Right lobe of liver (tissue), 6 donors: ENCODE data around the gene RASA2. TPM values are rescaled to one million over a fixed set of nuclear protein-coding genes. Genes with fewer than 3 reads are reported as not detected.

ENCODE experiments used
- ATAC-seq, 4 donors: fragments of 200-7000 bp; cut with Tn5 transposase; one replicate each; pipeline ENCODE4 v1.9.1; 2020; ENCODE audit warnings: mild to moderate bottlenecking in 4 of 4, moderate library complexity in 4 of 4
- DNase-seq, 3 donors: peaks; one replicate each; pipeline ENCODE4 v3.0.0-alpha.2; 2020
- H3K27ac ChIP-seq, 3 donors: fragments of 200-600 bp; one replicate each; pipeline ENCODE4 v1.8.0; 2022
- H3K27me3 ChIP-seq, 2 donors: fragments of 200-600 bp; one replicate each; pipeline ENCODE4 v1.8.0; 2022
- H3K36me3 ChIP-seq, 4 donors: fragments of 200-600 bp; sonication (generic) in 1 of 4; one replicate each; pipeline versions ENCODE4 v1.5.1 to v1.8.0; 2017 to 2022; ENCODE audit warnings: control low read depth in 1 of 4
- H3K4me1 ChIP-seq, 4 donors: fragments of 200-600 bp; sonication (generic) in 1 of 4; one replicate each; pipeline versions ENCODE4 v1.5.1 to v1.8.0; 2017 to 2022; ENCODE audit warnings: control low read depth in 1 of 4
- H3K4me3 ChIP-seq, 3 donors: fragments of 200-600 bp; one replicate each; pipeline ENCODE4 v1.8.0; 2022
- H3K9me3 ChIP-seq, 4 donors: fragments of 200-600 bp; sonication (generic) in 1 of 4; one replicate each; pipeline versions ENCODE4 v1.5.1 to v1.8.0; 2017 to 2022; ENCODE audit warnings: control low read depth in 1 of 4
- POLR2A ChIP-seq: fragments of 450-650 bp; IDR thresholded peaks from one replicate; pipeline ENCODE4 v1.6.1; 2017; ENCODE audit warnings: antibody characterized with exemption, mild to moderate bottlenecking
- WGBS: methylation state at CpG from one replicate; pipeline ENCODE4 v1.1.6; 2018; ENCODE audit warnings: low coverage, low lambda C conversion rate; ENCODE audit not compliant: insufficient coverage; ENCODE audit errors: missing lambda C conversion rate; 5-methylcytosine and 5-hydroxymethylcytosine counted together
- intact Hi-C, 2 donors: fragments of 100-400 bp; cut with DNase I; formaldehyde crosslinking; loops; one replicate each; pipeline versions ENCODE4 v1.11.2 to v1.14.1; 2022
- total RNA-seq, 6 experiments: library from RNA; depleted of rRNA in 2 of 6; stranded (reverse); fragments of >200 nt in 2 of 6; fragmentation: NEBNext Ultra II Directional in 3 of 6; extraction: Animal tissue kit (Norgen Biotek cat#: 25700) in 3 of 6; gene quantifications; one replicate each; pipeline versions ENCODE4 v1.1.0 to v1.2.4, GENCODE V29; 2016 to 2023
- TF ChIP-seq, protein P1 (sequence below), 4 donors: fragments of 200-600 bp in 3 of 4; fragments of 450-650 bp in 1 of 4; IDR thresholded peaks; one replicate each; pipeline versions ENCODE4 v1.5.1 to v1.8.0; 2016 to 2022; ENCODE audit warnings: antibody characterized with exemption in 4 of 4, mild to moderate bottlenecking in 2 of 4
- donor health status: DM: no; HTN: yes; CAD: no.
- donor health status: DM: no; HTN: no; CAD: no.
- donor health status: DM: no; HTN: no; CAD: no.
- donor health status: DM: no; HTN: yes; CAD: no.
- donor health status: DM: no; HTN: yes; CAD: no.

Gene RASA2
- total RNA-seq, 6 experiments from 2014 or later: 3.5 to 7.9 (median 5.5) TPM

DNA sequence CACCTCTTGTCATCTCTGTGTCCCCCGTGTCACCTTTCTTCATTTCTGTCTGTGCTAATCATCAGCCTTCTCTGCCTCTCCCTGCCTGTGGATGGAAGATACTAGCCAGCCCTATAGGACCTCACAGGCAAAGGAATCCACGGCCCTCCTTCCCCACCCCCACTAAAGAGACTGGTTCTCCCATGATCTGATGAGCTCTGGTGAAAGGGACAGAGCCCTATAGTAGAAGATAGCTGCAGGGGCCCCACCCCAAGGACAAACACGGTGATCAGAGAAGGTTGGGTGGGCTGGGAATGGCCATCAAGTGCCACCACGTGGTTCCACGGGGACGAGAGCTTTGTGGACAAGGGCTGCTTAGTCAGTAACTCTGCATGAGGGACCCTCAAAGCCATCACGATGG is 27.8 kb upstream of the RASA2 start:
- DNase-seq (no peak), ATAC-seq (no peak)
- H3K27ac ChIP-seq: no peak overlapping the region
- WGBS: 40% methylated on average over 3 of the region's 7 CpGs
- H3K4me3 ChIP-seq: no peak overlapping the region
- H3K36me3 ChIP-seq: no peaks in the 10 kb centered on the region
- H3K27me3 ChIP-seq: no peaks in the 10 kb centered on the region
- no peaks in the 10 kb centered on the region for H3K4me1 ChIP-seq
- TF ChIP-seq, protein P1, sequence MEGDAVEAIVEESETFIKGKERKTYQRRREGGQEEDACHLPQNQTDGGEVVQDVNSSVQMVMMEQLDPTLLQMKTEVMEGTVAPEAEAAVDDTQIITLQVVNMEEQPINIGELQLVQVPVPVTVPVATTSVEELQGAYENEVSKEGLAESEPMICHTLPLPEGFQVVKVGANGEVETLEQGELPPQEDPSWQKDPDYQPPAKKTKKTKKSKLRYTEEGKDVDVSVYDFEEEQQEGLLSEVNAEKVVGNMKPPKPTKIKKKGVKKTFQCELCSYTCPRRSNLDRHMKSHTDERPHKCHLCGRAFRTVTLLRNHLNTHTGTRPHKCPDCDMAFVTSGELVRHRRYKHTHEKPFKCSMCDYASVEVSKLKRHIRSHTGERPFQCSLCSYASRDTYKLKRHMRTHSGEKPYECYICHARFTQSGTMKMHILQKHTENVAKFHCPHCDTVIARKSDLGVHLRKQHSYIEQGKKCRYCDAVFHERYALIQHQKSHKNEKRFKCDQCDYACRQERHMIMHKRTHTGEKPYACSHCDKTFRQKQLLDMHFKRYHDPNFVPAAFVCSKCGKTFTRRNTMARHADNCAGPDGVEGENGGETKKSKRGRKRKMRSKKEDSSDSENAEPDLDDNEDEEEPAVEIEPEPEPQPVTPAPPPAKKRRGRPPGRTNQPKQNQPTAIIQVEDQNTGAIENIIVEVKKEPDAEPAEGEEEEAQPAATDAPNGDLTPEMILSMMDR (IDR thresholded peaks at IDR 0.05): no peak
- no peak for TF ChIP-seq POLR2A
- no peaks in the 10 kb centered on the region for H3K9me3 ChIP-seq
- intact Hi-C loops: loop anchor here (5.0 to 10.0 kb wide), 3 partner anchors 102 to 154 kb away; no protein-coding TSS in a partner anchor

DNA sequence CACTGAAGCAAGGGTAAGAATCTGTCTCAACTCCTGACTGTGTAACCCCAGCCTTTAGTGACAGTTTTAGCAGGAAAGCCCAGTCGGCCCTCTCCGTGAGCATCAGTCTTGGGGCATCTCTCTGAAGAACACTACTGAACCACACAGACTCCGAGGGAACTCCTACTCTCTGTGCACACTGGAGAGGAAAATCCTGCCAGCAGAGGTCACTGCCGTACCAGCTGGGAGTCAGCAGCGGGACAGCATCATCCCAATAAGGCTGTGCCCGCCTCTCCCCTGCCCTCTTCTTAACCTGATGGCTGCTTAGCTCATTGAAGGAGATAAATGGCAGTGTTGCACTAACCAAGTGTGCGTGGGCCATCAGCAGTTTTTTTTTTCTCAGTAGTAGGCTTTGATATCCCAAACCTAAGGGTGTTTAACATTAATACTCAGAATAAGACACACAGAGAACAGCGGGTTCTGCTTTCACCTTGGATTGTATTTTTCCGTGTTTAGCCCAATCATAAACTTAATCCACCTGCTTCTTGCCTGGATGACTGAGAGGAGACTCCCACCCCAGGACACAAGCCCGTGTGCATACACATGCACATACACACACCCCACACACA is 26.6 kb upstream of the RASA2 start:
- DNase-seq: peak; percentile 85 to 87 (median 86)
- Histone ChIP-seq H3K36me3 (no peaks in the 10 kb centered on the region), H3K27ac (no peak overlapping the region), H3K27me3 (no peaks in the 10 kb centered on the region), H3K4me1 (no peaks in the 10 kb centered on the region), H3K4me3 (no peak overlapping the region), H3K9me3 (no peaks in the 10 kb centered on the region)
- intact Hi-C loops: loop anchor here in 1 of 2 donors (5.0 kb wide), 1 partner anchor 97 kb away; no protein-coding TSS in a partner anchor
- 28% methylated on average over 9 of the region's 10 CpGs for WGBS
- peak; percentile 99 for ATAC-seq
- TF ChIP-seq POLR2A: no peak
- TF ChIP-seq, protein P1 (IDR thresholded peaks at IDR 0.05): peak; percentile 72 to 90 (median 88)

DNA sequence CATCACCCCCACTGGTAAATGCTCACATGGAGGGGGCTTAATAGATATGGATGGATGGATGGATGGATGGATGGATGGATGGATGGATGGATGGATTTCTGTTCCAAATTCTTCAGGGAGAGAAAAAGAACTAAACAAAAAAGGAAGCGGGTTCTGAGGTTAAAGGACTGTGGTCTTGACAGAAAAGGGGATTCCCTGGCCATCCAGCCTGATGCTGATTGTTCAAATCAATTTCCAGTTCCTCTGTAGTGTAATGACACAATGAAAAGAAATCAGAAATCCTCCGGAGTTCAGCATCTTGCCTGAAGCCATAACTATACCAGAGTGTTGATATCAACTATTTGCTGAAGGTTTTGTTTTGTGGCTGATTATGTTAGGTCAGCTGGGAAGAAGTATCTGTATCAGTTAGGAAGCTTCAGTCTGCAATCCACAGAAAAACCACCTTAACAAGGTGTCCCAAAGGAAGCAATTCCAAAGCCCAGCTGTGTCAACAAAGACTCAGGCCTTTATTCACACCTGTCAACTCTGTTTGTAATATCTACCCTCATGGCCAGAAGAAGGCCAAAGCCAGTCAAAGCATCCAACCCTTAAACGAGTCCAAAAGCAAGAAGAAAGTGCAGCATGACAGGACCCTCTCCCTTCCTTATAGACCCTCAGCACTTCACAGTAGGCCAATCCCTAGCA is 24.5 kb upstream of the RASA2 start:
- Histone ChIP-seq H3K36me3 (no peaks in the 10 kb centered on the region), H3K4me1 (no peaks in the 10 kb centered on the region), H3K27ac (no peak overlapping the region), H3K4me3 (no peak overlapping the region), H3K27me3 (no peaks in the 10 kb centered on the region), H3K9me3 (no peaks in the 10 kb centered on the region)
- 59% methylated on average over 3 of the region's 3 CpGs for WGBS
- TF ChIP-seq POLR2A: no peak
- TF ChIP-seq, protein P1 (IDR thresholded peaks at IDR 0.05): no peak
- intact Hi-C loops: loop anchor here in 1 of 2 donors (5.0 kb wide), 1 partner anchor 95 kb away; no protein-coding TSS in a partner anchor
- no peak for ATAC-seq
- no peak for DNase-seq

DNA sequence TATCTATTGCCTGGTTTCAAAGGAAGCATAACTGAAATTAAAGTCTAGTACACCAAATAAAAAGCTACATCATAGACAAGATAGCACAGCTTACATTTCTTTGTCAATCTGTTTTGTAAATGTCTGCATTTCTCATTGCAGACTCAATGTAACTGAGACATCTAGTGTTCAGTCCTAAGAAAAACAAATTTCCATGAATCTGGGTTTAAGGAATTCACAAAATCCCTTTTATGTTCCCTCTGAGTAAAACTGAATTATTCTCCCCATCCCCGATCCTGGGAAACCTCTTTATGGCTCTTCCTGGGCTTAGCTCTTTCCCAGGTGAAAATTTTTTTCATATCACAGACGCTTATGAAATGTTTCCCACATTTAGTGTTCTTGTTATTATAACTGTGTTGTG is 21.6 kb upstream of the RASA2 start:
- no peak for DNase-seq
- no peaks in the 10 kb centered on the region for H3K9me3 ChIP-seq
- no peak overlapping the region for H3K27ac ChIP-seq
- intact Hi-C loops: no loop called here
- ATAC-seq: peak in 1 of 4 donors; percentile 44
- H3K4me1 ChIP-seq: no peaks in the 10 kb centered on the region
- no peaks in the 10 kb centered on the region for H3K36me3 ChIP-seq
- H3K27me3 ChIP-seq: no peaks in the 10 kb centered on the region
- TF ChIP-seq, protein P1 (IDR thresholded peaks at IDR 0.05): peak; percentile 19 to 39 (median 25)
- TF ChIP-seq POLR2A: no peak
- WGBS: 52% methylated on average over 2 of the region's 2 CpGs
- no peak overlapping the region for H3K4me3 ChIP-seq
